ENCODE results near the gene NFE2L3.

Gene NFE2L3

GRCh38 chr7:26200444-26201246 is 48.6 kb downstream of the NFE2L3 start, which contains the start of gene HNRNPA2B1:
TSS of gene HNRNPA2B1 (minus strand) at chr7:26200746. CDS start at chr7:26200577, 169 bp downstream.
- peak; percentile 96 for DNase-seq

- peak; percentile 92 for DNase-seq
These were observed 49.4 kb downstream of the NFE2L3 start, which contains the start of gene CBX3 for GRCh38 chr7:26201247-26202018. TSS of gene CBX3 (plus strand) at chr7:26201745. CDS start at chr7:26202999, 1,254 bp downstream.

DNA sequence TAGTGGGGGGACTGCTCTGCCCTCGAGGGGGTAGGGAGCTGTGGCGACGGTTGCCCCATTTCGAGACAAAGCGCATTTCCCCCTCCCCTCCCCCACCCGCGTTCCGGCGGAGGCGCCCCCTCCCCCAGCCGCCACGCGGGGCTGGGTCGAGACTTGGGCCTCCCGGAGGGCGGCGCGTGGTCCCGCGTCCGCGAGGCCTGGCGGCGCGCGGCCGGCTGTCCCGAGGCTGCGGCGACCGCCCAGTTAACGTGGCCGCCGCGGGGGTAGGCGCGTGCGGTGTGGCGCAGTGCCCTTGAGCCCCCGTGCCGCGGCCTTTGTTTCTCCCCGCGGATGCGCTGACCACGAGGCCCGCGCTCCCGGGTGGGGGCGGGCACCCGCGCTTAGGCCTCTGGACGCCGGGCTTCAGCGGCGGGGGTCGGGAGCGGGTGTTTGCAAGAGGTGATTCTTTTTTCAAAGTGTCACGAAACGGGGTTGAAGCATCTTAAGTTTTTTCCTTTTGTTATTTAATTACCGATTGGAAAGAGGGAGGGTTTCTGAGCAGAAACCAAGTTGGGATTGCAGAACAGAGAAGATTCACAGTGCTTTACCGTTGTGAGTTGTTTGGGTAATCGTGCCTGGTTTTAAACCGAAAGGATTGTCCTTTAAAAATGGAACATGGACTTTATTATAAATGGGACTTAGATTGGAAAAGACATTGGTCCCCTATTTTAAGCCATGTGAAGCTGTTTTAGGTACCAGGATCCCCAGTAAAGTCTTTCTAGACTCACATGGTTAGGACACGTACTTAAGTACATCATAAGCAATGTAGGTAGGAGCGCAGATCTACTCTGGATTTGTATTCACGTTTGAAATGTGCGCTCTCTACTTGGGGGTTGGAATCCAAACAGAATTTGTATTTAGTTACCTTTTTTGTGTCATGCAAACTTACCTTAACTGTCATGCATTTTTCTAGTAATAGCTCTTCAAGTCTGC is 50.3 kb downstream of the NFE2L3 start:
- no peak for DNase-seq

GRCh38 chr7:26203016-26203415 is 51.0 kb downstream of the NFE2L3 start:
- no peak for DNase-seq

- no peak for DNase-seq
These were observed 56.0 kb downstream of the NFE2L3 start for GRCh38 chr7:26208040-26208439.

- DNase-seq, result no peak
These were observed 61.1 kb downstream of the NFE2L3 start for GRCh38 chr7:26212921-26213718.

- no peak for DNase-seq
These were observed 62.0 kb downstream of the NFE2L3 start for GRCh38 chr7:26213807-26214515.

GRCh38 chr7:26216049-26216448 is 64.1 kb downstream of the NFE2L3 start:
- DNase-seq, result no peak

DNA sequence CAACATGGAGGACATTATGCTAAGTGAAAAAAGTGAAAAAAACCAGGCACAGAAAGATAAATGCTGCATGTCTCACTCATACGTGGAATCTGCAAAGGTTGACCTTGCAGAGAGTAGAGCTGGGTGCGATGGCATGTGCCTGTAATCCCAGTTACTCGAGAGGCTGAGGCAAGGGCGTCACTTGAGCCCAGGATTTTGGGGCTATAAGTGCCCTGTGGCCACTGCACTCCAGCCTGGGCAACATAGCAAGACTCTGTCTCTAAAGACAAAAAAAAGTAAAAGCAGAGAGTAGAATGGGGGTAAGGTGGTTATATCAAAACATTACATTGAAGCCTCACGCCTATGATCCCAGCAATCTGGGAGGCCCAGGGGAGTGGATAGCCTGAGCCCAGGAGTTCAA is 72.4 kb downstream of the NFE2L3 start:
- no peak for DNase-seq

GRCh38 chr7:26227987-26228386 is 76.0 kb downstream of the NFE2L3 start:
- DNase-seq, result no peak

GRCh38 chr7:26233902-26234511 is 82.0 kb downstream of the NFE2L3 start:
- no peak for DNase-seq
